DMS 273 treated with DMSO at 0.1 percent for 48 hours (cell line): Measurements from ENCODE around the gene MAST4.
A peak's percentile ranks its signal among the peaks of the same experiment; 100 is the strongest.

Source experiments
- DNase-seq: peaks from one replicate; lab custom pipeline; 2025; lab: John Stamatoyannopoulos, UW

The MAST4 gene

DNA sequence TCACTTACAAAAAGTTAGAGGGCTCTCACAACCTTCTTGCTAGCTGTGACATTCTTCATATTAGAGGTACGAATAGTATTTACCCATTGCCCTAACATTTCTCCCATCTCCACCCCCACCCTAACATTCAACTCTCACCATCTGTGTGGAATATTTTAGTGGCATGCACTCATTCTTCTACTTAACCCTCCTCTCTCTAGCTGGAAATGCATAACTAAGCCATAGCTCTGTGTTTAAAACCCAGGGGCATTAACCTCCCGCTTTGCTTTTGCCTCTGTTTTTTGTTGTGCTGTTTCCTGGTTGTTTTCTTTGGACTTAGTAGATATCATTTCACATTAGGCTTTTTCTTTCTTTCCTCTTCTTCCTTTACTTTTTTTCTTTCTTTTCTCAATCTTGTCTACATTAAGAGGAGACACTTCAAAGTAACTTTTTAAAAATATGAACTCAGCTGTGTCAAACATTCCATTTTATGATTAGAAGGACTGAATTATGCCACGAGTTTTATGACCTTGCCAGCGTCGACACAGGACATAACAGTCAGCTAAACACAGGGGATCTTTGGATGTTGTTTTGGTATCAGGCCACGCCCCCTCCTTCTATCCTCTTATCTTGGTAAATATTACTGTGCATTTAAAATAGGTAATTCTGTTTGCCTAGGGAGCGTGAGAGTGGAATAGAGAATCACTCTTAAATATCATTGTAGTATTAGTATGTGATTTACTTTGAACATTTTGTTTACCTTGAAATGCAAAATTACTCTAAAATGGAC is 364.4 kb downstream of the MAST4 start:
- DNase-seq = peak; percentile 27

DNA sequence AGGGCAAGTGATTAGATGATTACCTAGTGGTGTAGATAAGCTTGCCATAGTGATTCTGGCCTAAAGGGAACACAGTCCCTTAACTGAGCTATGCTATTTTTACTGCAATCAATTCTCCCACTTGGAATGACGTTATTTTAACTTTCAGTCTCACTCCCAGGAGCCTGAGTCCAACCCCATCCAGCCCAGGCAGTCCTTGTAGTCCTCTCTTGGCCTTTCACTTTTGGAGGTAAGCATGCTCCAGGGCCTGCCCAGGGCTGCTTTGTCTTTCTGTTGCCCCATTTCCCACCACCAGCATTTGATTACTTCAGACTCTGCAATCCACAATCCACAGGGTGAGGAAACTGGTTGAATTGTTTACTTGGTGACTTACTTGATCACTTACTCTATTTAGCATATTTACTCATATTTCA is 367.4 kb downstream of the MAST4 start:
- DNase-seq = no peak

DNA sequence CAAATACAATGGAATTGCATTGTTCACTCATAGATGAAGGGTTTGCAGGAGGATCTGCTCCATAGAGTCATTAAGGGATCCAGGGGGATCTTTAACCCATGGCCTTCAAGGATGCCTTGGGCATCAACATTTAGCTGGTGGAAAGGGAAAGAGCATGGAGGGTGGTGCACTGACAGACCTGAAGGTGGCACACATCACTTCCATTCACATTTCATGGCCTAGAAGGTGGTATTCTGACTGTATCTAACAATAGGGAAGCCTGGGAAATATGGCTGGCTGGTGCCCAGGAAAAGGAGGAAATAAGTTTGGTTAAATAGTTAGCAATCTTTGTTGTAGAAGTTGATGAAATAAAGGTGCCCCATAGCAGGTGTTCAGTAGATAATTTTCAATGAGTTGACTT is 370.2 kb downstream of the MAST4 start:
- DNase-seq = no peak

DNA sequence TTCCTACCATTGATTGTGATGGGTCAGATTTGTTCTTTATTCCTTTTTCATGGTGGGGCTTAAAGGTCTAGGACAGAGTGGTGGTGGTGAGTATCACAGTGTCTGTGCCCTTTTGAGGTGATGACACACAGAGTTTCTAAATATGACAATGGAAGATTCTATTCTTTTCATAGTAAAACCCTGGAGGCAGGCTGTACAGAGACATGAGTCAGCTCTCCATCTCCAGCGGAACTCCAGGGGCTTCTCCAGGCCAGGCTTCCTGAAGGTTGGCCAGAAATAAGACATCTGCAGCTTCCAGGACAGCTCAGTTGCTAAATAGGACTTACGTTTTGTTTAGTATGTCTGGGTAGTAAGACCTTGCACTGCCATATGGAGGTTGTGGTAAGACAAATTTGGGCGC is 370.9 kb downstream of the MAST4 start:
- no peak for DNase-seq

DNA sequence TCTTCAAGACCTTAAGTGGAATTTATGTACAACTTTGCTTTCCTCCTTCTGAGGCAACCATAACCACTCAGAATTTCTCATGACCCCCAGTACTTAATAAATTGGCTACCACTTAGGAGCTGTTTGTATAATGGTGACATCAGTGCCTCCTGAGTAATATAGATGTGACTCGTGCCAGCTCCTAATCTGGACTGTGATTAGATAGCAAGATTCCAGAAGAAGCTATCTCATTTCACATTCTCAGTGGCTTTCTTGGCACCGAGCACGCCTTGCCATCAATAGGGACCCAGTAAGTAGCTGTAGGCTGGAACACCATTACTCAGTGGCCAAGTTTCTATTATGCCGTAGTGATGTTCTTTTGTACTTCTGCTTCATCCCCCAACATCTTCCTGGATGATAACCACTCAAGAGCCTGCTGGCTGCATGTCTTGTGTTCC is 371.7 kb downstream of the MAST4 start:
- no peak for DNase-seq

DNA sequence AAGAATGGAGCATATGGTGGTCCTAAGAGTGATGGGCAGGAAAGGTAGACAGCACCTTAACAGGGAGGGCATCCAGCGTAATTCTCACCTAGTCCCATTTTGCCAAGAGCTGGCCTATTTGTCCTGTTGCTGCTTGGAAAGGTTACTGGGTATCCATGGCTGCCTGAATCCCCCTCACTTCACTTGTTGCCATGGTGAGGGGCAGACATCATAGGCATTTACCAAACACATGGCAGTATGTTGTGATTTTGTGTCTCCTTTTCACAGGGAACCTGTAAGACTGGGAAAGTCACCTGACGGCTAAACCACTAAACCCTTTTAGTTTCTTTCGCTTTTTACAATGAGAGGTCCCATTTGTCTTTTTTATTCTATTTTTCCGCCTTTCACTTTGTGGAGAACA is 373.3 kb downstream of the MAST4 start:
- DNase-seq = no peak

DNA sequence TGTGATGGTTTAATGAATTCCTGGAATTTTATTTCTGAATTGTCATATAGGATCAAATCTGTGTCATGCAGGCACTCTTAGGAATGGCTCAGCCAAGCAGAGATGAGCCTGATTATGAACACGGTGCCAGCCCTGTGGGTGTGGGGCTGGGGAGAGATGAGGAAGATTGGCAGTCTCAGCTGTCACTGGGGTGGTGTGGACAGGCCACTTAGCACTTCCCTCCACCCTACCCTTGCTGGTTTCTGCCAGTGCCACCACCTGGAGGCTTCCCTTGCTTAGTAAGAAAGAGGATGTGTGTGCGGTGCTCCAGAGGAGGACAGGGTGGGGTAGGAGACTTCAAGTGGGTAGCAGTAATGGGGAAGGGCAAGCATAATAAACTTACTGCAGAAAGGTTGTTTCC is 373.8 kb downstream of the MAST4 start:
- no peak for DNase-seq

DNA sequence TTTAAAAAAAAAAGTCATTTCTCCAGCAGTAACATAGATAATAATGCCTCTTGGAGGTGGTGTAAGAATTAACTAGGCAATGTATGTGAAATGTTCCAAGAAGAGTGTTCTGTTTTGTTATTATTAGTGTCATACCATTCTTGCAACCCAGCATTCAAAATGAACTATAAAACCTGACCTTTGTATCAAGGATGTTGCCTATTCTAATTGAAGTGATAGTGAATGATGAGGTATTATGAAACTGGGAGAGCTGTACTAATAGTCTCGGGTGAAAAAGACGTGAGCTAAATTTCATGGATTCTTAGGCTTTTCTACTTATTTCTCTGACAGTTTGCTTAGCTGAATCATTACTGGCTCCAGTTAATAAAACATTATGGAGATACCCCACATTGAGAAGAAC is 375.8 kb downstream of the MAST4 start:
- no peak for DNase-seq

DNA sequence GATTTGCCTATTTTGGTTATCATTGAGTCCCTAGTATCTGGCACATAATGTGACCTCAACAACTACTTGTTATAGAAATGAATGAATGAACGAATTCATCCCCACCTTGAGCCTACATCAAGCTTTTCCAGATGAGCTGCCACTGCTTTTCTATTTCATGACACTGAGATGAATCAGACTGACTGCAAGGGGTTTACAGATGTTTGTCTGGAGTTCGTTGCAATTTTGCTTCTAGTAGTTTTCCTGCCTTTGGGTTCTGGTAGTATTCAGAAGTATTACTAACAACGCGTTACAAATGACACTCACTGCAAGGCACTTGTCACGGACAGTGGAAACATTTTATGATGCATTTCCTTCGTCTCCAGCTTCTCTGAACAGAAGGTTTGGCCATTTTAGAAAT is 378.1 kb downstream of the MAST4 start:
- DNase-seq = no peak

DNA sequence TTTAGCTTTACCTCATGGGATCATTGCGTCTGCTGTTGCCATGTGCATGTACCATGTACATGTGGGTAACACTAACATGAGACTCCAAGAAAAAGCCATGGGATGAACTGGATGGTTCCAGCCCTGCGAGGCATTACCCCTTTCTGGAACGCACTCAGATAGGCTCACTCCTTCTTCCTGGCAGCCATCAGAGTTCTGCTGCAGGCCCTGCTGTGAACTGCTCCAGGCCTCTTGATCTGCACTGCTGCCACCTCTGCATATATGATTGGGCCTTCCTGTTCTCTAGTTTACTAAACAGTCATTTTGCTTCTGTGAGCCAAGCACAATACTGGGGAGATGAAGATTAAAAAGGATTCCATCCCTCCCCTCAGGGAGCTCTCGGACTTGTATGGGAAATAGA is 379.9 kb downstream of the MAST4 start:
- DNase-seq = no peak

DNA sequence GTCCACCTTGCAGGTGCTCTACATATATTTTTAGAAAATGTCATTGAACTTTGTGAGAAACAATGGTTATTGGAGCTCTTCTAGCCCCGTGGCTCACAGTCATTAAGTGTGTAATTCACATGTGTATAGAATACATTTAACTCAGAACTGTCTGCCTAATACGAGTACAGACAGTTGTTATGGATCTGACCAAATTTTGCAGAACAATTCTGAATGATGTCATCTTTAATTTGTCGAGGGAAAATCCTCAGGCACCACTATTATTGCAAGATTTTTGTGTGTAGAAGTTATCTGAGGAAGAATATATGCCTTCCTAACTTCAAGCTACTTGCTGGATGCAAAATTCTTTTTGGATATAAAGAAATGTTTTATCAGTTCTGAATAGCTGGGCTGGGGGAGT is 383.5 kb downstream of the MAST4 start:
- DNase-seq = no peak

DNA sequence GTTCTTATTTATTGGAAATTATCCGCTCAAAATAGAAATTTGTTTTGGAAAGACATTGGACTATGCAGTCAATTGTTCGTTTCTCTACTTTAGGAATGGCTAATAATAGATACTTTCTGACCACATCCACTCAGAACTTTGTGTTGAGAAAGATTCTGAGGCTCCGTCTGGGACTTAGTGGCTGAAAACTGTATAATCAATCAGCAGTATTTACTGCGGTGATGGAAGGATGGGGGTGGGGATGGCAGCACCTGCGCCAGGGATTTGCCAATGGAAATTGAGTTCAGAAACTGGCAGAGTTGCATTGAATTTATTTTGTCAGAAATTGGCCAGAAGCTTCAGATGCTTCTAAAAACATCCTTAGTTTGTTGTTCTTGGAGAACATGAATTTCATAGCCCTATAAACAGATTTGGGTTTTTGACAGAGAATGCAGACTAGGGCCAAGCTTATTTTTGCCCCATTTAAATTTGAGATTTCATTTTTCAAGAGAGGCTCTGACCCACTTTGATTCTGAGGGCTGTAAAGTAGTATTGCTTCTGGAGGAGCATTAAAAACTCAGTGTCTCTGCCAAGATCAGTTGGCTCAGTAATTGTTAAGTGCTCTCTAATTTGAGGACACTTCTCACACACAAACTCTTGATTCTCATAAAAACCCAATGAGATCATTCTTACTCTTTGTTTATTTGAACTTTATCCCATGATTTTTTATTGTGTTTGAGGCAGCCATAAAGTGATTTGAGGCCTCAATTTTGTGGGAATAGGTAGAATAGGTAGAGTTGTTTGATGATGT is 385.3 kb downstream of the MAST4 start:
- DNase-seq = no peak

DNA sequence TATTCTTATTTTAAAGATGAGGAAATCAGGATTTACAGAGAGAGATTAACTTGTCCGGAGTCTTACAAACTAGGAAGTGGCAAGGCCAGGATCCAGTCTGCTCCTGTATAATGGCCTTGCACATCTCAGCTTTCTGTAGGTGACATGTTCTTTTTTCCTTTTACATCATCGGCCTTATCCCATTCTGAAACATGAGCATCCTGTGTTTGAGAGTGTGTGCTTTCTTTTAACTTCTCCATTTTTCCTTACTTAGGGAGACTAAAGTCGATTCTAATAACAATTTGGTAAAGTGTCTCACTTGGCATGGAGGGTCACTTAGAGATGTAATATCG is 385.8 kb downstream of the MAST4 start:
- DNase-seq = no peak

DNA sequence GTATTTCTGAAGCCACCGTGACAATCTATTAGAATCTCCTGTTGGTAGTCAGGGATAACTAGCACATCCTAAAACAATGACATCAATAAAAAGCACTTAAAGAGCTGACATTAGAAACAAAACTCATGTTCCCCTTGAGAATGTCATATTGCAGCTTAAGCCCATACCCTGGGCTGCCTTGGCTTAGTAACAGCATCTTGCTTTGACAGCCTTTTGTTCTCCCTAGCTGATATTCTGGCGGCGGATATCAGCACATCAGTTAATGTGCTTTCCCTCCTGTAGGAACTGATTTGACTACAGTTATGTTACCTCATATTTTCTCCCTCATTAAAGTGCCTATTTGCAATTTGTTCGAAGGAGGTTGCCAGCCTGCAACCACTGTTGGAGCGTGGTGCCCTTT is 386.3 kb downstream of the MAST4 start:
- no peak for DNase-seq

DNA sequence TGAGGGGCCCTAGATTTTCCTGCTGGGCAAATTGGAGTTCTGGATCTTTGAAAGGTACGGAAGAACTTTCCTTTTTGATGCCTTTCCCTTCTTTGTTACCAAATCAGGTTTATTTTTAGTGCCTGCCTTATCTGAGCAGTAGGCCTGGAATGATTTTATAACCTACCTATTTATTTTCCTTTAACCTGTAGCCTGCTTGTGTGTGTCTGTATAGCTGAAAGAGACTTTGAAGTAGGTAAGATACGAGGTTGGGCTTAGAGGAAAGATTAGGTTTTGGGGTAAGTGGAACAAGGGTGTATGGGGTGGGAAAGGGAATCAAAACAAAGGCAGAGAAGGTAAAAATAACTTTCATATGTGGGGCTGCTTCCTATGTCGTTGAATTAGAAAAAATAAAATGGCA is 389.2 kb downstream of the MAST4 start:
- no peak for DNase-seq

DNA sequence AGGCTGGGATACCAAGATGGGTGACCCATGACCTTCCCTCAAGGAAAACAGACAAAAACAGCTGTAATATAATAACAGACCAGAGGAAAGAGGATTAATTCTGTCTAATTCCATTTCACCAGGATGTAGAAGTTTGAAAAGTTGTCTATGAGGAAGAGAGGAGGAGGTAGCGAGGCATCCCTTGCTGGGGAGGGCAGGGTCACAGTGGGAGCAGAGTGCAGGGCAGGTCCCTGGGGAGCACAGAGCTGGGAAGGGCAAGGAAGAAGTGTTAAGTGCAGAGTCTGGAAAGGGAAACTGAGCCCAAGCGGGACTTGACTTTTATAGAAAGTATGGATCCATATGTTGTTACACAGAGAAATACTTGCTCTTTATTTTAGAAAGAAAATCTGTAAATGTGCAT is 389.8 kb downstream of the MAST4 start:
- DNase-seq = no peak

DNA sequence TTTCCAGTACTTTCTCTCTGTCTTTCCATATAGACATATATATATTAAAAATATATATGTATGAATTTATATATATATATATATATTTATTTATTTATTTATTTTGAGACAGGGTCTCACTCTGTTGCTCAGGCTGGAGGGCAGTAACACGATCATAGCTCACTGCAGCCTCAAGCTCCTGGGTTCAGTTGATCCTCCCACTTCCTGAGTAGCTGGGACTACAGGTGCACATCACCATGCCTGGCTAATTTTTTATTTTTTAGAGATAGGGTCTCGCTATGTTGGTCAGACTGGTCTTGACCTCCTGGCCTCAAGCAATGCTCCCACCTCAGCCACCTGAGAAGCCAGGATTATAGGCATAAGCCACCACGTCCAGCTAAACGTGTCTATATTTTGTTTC is 390.3 kb downstream of the MAST4 start:
- no peak for DNase-seq

DNA sequence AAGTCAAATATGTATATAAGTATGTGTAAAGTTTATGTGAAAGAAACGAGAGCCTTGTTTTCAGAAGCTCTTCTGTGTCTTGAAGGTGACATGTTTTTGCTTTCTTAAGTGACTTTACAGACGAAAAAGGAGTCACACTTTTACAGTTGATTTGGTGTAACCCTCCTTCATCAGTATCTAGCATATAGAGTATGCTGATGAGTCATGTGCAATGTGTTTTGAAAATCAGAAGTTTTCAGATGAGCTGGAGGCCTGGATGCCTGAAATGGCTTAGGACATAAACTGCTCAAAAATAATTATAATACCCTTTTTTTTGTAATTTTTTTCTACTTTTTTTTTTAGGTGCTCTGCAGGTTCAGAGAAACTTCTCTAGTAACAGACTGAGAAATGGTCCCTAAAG is 390.9 kb downstream of the MAST4 start:
- no peak for DNase-seq

DNA sequence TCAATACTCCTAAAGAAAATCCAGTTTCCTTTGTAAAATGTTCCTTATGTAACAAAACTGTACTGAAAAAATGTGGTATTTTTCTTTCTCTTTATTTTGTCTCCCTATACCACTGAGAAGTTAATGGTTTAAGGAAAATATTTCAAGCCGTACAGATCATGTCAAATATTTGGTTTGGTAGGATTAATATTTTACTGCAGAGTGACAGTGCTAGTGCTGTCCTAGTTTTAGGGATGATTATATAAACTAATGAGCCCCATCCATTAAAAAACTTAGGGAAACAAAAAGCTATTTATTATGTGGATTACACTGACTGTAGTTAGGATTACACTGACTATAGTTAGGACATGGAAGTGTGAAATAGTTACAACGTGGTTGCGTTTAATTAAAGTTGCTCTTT is 391.3 kb downstream of the MAST4 start:
- no peak for DNase-seq

DNA sequence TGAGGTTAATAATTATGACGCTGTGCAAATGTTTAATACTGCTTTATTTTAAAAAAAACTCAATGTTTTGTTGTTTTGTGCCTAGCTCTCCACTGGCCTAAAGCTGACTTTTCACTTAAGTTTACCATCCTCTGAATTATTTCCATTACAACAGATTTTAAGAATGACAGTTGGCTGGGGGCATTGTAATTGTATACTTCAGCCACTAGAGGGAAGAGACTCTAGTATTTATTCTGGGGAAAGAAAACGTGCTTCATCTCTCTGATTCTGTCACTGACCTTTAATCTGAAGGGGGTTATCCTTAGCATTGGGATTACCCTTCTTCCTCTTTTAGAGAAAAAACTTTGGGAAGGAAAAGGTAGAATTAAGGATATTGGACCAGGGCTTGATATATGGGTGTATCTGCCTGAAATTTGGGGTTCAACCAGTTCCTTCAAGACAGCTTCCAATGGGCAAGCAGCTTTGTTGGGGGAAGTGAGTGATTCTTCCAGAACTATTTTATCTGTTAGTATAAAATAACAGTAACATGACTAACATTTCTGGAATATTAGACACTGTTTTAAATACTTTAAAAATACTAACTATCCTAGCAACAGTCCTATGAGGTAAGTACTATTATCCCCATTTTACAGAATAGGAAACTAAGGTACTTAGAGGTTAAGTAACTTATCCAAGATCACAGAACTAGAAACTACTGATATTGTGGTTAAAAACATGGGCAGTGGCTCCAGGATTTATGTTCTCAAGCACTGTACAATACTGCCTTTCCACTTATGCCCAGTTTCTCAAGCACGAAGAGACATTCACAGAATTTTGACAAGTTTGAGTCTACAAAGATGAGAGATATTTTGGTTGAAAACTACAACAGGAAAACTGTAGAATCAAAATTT is 392.0 kb downstream of the MAST4 start:
- DNase-seq = peak; percentile 41

DNA sequence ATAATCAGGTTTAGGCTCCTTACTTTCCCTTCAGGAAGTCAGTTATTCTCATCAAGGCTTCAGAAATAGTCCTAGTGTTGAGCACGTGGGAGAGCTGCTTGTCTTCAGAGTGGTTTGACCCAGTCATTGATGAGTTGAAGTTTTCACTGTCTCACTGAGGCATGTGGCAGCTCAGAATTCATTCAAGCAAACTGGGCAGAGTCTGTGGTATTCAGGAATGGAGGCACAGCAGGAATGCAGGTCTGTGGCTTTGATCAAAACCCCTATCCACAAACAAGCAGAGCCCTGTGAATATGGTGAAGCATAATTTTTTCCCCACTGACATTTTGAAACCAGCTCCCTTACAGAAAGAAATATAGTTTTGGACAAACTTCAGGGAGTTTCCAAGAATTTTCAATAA is 393.1 kb downstream of the MAST4 start:
- DNase-seq = no peak

DNA sequence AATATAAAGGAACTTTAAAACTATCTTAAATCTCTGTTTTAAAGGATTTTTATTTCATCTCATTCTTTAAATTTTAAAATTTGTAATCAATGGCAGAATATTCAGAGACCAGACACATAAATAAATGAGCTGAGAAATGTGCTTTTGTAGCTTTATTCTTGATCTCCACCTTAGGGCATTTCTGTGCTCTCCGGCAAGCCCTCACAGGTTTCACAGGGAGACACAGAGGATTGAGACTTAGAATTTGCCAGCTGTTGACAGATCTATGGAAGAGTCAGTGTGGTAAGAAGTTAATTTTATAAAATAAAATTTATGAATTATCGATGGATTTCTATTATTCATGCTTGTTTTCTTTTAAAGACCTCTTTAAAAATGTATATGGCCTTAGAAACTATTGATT is 393.6 kb downstream of the MAST4 start:
- DNase-seq = no peak

DNA sequence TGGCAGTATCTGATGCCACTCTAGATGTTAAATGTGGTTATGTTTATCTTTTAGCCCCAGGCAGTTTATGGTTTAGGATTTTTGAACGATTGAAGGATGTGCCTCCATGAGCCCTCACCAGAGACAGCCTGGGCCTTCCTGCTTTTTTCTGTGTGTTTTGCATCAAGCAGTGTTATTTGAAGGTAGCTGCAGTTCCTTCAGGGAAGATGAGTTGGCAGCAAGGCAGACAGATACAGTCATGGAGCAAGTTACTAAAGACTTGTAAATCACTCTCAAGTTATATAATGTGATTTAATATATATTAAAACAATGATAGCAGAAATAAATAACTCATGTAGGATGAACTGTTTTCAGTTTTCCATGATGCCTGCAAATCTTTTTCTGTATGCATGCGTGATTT is 395.6 kb downstream of the MAST4 start:
- DNase-seq = no peak
